ENCODE data around the gene PRKAR1B. TPM values are rescaled to one million over a fixed set of nuclear protein-coding genes. Genes with fewer than 3 reads are reported as not detected.

PRKAR1B gene
- total RNA-seq, 1 experiment from 2014 or later: 43.3 TPM

DNA sequence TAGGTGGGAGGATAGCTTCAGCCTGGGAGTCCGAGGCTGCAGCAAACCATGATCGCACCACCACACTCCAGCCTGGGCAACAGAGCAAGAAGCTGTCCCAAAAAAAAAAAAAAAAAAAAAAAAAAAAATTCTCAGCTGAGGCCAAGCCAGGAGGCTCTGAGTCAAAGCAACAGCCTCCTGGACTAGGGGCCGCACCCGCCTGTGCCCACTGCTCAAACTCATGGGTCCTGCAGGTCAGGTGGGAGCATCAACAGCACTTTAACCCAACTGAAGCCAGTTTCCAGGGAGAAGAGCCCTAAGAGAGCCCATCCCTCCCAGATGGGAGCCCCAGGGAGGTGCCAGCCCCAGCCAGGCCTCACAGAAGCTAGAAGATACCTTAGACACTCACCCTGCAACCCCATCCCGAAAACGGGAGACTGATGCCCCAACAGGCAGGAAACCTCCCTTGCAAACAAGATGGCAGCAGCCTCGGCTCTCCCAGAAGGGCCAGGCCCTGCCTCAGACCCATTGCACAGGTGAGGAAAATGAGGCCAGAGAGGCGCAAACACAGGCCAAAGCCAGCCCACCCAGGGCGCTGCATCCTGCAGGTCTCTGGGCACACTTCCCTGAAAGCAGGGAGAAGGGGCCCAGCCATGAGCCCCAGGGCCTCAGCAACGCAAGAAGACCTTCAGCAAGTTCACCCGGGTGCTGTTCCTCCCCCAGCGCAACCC, 218.5 kb downstream of the PRKAR1B start:
- TF ChIP-seq, protein P1, sequence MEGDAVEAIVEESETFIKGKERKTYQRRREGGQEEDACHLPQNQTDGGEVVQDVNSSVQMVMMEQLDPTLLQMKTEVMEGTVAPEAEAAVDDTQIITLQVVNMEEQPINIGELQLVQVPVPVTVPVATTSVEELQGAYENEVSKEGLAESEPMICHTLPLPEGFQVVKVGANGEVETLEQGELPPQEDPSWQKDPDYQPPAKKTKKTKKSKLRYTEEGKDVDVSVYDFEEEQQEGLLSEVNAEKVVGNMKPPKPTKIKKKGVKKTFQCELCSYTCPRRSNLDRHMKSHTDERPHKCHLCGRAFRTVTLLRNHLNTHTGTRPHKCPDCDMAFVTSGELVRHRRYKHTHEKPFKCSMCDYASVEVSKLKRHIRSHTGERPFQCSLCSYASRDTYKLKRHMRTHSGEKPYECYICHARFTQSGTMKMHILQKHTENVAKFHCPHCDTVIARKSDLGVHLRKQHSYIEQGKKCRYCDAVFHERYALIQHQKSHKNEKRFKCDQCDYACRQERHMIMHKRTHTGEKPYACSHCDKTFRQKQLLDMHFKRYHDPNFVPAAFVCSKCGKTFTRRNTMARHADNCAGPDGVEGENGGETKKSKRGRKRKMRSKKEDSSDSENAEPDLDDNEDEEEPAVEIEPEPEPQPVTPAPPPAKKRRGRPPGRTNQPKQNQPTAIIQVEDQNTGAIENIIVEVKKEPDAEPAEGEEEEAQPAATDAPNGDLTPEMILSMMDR (conservative IDR thresholded peaks at IDR 0.05): no peak
- H2BK15ac ChIP-seq (ENCODE audit: low read depth, low read length): no peak overlapping the region
- no peaks in the 10 kb centered on the region for H3K4me1 ChIP-seq (ENCODE audit: insufficient read depth, low read length)
- H3K23me2 ChIP-seq (ENCODE audit: insufficient read length, low read depth, low read length, poor library complexity, severe bottlenecking): no peaks in the 10 kb centered on the region
- no peaks in the 10 kb centered on the region for H3K9me3 Mint-ChIP-seq
- no peak overlapping the region for H4K5ac ChIP-seq (ENCODE audit: insufficient read length, low read depth, low read length)
- H3K79me2 ChIP-seq (ENCODE audit: insufficient read depth, low read length): no peaks in the 10 kb centered on the region
- H4K91ac ChIP-seq (ENCODE audit: insufficient read length, low read depth, low read length): no peak overlapping the region
- H3K27me3 Mint-ChIP-seq (ENCODE audit: low read depth): no peaks in the 10 kb centered on the region
- H3K36me3 Mint-ChIP-seq (ENCODE audit: insufficient read depth in 1 of 3, low read depth in 3 of 3): peaks cover 3 to 18% (median 18%) of the 10 kb centered on the region in 3 experiments
- no peak overlapping the region for H3K23ac ChIP-seq (ENCODE audit: insufficient read length, low read depth, low read length)
- no peaks in the 10 kb centered on the region for H3K27me3 ChIP-seq (ENCODE audit: insufficient read depth, low read length)
- H2AK5ac ChIP-seq (ENCODE audit: insufficient read length, low read length): no peak overlapping the region
- no peak overlapping the region for H3K14ac ChIP-seq (ENCODE audit: insufficient read depth, low read length)
- no peak overlapping the region for H2AFZ ChIP-seq (ENCODE audit: low read length)
- H2BK20ac ChIP-seq (ENCODE audit: low read depth, low read length, poor library complexity, severe bottlenecking): no peak overlapping the region
- no peak overlapping the region for H3K4me3 Mint-ChIP-seq
- no peak for DNase-seq
- H3K4me2 ChIP-seq (ENCODE audit: insufficient read depth, insufficient read length, low read length): no peak overlapping the region
- H2BK5ac ChIP-seq (ENCODE audit: insufficient read length, low read length): no peak overlapping the region
- no peak overlapping the region for H4K8ac ChIP-seq (replicated peaks; ENCODE audit: insufficient read length, low read depth, low read length)
- H3K56ac ChIP-seq (ENCODE audit: insufficient read length, low read depth, low read length): no peak overlapping the region
- H3K4me1 Mint-ChIP-seq: peaks cover 4 to 12% of the 10 kb centered on the region in 2 experiments; a peak in 3 of 4 replicates
- WGBS (ENCODE audit: extremely low coverage, insufficient read length, low lambda C conversion rate): no CpG with 5 or more reads among the region's 12 CpGs
- H4K20me1 ChIP-seq (ENCODE audit: control insufficient read depth, insufficient read depth, insufficient read length): no peaks in the 10 kb centered on the region
- H3K9me3 ChIP-seq (ENCODE audit: control insufficient read depth, low read depth, low read length): no peaks in the 10 kb centered on the region
- H3T11ph ChIP-seq (ENCODE audit: low read length): no peak overlapping the region
- no peak overlapping the region for H2BK12ac ChIP-seq (ENCODE audit: insufficient read length, low read depth, low read length)
- no peaks in the 10 kb centered on the region for H3K79me1 ChIP-seq (ENCODE audit: insufficient read depth, low read depth, low read length, poor library complexity, severe bottlenecking)
- no peak overlapping the region for H3K4ac ChIP-seq (ENCODE audit: low read depth, low read length)
- H2BK120ac ChIP-seq (ENCODE audit: low read depth, low read length, poor library complexity, severe bottlenecking): no peak overlapping the region
- peak overlapping the region in 1 of 3 experiments; percentile 55; a peak in 1 of 7 replicates for H3K27ac Mint-ChIP-seq
- no peak overlapping the region for H3K27ac ChIP-seq (ENCODE audit: insufficient read length, low read depth, low read length)
- H3K18ac ChIP-seq (ENCODE audit: insufficient read length, low read depth, low read length): no peak overlapping the region
- H3K9ac ChIP-seq (ENCODE audit: extremely low read depth, insufficient read length, low read length): no peak overlapping the region
